Stimulated activated effector memory CD8-positive, alpha-beta T cell treated with anti-CD3 and anti-CD28 coated beads, Interleukin-12 subunit alpha, Interleukin-12 subunit beta, amount 100 ng/mL, for 72 hours (primary cell): ENCODE measurements around the gene LAG3.

Experiments
- ATAC-seq: fragments of 150-1000 bp; cut with Tn5 transposase; 2 replicates; pipeline ENCODE4 v1.10.0; 2021
- DNase-seq, 2 donors: peaks; one replicate each; pipeline ENCODE4 v3.0.0; 2021 to 2022; ENCODE audit warnings: low spot score in 2 of 2
- H3K27ac Mint-ChIP-seq: one replicate; pipeline ENCODE4 v1.8.0; 2022; ENCODE audit warnings: mild to moderate bottlenecking, mixed read lengths
- H3K36me3 Mint-ChIP-seq: one replicate; pipeline ENCODE4 v1.8.0; 2022; ENCODE audit warnings: mild to moderate bottlenecking, mixed read lengths
- H3K4me1 Mint-ChIP-seq: one replicate; pipeline ENCODE4 v1.8.0; 2022; ENCODE audit warnings: mixed read lengths
- H3K4me3 Mint-ChIP-seq: one replicate; pipeline ENCODE4 v1.8.0; 2022; ENCODE audit warnings: mild to moderate bottlenecking, mixed read lengths
- H3K9me3 Mint-ChIP-seq: one replicate; pipeline ENCODE4 v1.8.0; 2022; ENCODE audit warnings: mixed read lengths

The LAG3 gene

GRCh38 chr12:6818222-6818621 lies 45.9 kb downstream of the LAG3 start:
- Mint-ChIP-seq H3K4me1 (peaks cover 17% of the 10 kb centered on the region), H3K36me3 (peaks cover 4% of the 10 kb centered on the region), H3K4me3 (no peak overlapping the region), H3K27ac (no peak overlapping the region), H3K9me3 (no peaks in the 10 kb centered on the region)
- DNase-seq (no peak), ATAC-seq (no peak)

DNA sequence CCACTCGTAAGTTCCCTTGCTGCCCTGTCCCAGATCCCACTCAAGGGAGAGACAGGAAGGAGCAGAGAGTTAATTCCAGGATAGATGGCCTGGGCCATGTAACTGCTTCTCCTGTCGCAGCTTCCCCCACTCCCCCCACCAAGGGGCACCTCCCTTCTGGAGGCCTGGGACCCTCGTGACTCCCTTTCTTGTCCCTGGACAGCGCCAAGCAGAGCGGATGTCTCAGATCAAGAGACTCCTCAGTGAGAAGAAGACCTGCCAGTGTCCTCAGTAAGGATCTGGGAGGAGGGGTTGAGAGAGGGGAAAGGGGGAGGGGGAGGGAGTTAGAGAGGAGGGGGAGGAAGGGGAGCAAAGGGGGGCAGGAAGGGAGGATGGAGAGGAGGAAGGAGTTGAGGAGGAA lies 46.3 kb downstream of the LAG3 start:
- ATAC-seq (no peak), DNase-seq (no peak)
- peaks cover 17% of the 10 kb centered on the region for H3K4me1 Mint-ChIP-seq
- no peak overlapping the region for H3K27ac Mint-ChIP-seq
- H3K4me3 Mint-ChIP-seq = no peak overlapping the region
- no peaks in the 10 kb centered on the region for H3K9me3 Mint-ChIP-seq
- H3K36me3 Mint-ChIP-seq = peaks cover 4% of the 10 kb centered on the region

DNA sequence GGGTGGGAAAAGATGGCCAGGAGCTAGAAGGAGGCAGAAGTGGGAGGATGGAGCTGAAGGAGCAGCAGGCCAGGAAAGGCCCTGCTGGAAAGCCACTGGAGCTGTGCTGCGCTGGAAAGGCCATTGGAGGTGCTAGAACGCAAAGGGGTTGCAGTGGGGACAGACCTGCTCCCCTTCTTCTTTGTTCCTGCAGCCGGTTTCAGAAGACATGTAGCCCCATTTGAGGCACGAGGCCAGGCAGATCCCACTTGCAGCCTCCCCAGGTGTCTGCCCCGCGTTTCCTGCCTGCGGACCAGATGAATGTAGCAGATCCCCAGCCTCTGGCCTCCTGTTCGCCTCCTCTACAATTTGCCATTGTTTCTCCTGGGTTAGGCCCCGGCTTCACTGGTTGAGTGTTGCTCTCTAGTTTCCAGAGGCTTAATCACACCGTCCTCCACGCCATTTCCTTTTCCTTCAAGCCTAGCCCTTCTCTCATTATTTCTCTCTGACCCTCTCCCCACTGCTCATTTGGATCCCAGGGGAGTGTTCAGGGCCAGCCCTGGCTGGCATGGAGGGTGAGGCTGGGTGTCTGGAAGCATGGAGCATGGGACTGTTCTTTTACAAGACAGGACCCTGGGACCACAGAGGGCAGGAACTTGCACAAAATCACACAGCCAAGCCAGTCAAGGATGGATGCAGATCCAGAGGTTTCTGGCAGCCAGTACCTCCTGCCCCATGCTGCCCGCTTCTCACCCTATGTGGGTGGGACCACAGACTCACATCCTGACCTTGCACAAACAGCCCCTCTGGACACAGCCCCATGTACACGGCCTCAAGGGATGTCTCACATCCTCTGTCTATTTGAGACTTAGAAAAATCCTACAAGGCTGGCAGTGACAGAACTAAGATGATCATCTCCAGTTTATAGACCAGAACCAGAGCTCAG lies 47.0 kb downstream of the LAG3 start:
- peaks cover 4% of the 10 kb centered on the region for H3K36me3 Mint-ChIP-seq
- H3K27ac Mint-ChIP-seq = no peak overlapping the region
- no peaks in the 10 kb centered on the region for H3K9me3 Mint-ChIP-seq
- ATAC-seq (no peak), DNase-seq (no peak)
- peaks cover 17% of the 10 kb centered on the region for H3K4me1 Mint-ChIP-seq
- no peak overlapping the region for H3K4me3 Mint-ChIP-seq

DNA sequence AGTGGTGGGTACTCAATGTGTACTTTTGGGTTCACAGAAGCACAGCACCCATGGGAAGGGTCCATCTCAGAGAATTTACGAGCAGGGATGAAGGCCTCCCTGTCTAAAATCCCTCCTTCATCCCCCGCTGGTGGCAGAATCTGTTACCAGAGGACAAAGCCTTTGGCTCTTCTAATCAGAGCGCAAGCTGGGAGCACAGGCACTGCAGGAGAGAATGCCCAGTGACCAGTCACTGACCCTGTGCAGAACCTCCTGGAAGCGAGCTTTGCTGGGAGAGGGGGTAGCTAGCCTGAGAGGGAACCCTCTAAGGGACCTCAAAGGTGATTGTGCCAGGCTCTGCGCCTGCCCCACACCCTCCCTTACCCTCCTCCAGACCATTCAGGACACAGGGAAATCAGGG lies 47.8 kb downstream of the LAG3 start:
- H3K9me3 Mint-ChIP-seq = no peaks in the 10 kb centered on the region
- H3K4me1 Mint-ChIP-seq = peaks cover 22% of the 10 kb centered on the region
- H3K4me3 Mint-ChIP-seq = no peak overlapping the region
- peaks cover 4% of the 10 kb centered on the region for H3K36me3 Mint-ChIP-seq
- no peak for ATAC-seq
- H3K27ac Mint-ChIP-seq = peak overlapping the region; percentile 77
- DNase-seq = no peak

DNA sequence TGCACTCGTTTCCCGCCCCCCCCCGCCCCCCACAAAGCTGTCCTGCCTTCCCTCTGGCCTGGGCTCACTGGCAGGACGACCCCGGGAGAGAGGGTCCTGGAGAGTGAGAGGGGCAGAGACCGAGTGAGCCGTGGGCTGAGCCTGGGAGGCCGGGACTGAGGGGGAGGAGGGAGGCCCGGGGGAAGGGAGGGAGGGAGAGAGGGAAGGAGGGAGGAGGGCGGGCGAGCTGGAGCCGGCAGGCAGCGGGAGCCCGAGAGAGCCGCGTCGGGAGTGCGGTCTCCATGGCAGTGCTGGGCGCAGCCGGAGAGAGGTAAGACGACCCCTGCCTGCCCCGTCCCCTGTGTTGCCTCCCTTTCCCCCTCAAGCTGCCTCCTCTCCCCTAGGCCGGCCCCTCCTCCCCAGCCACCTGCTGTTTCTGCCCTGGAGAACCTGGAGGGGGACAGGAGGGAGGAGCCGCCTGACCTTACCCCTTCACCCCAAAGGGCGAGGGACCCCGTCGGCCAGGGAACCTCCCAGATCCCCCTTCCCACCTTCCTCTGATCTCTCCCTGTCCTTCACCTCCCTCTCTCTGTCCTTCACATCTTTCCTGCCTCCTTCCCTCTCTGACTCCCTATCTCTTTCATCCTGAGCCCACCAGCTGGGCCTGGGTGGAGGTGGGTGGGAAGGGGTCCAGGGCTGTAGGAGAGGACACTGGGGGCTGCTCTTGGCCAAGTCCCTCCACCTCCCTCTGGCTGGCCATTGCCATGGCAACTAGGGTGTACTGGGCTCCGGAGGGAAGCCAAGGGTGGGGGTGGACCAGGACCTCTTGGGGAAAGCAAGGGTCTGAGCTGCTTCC lies 49.5 kb downstream of the LAG3 start, which contains the start of gene GPR162:
GPR162 (plus strand) TSS at position 231 of the 835 bp plus-strand sequence. CDS start 2,078 bp downstream, outside the sequence.
- Mint-ChIP-seq H3K9me3 (no peaks in the 10 kb centered on the region), H3K36me3 (peaks cover 4% of the 10 kb centered on the region), H3K4me1 (peaks cover 33% of the 10 kb centered on the region), H3K4me3 (peak within 1 kb of the TSS; percentile 56), H3K27ac (peak within 1 kb of the TSS; percentile 77)
- DNase-seq = no peak
- no peak for ATAC-seq

DNA sequence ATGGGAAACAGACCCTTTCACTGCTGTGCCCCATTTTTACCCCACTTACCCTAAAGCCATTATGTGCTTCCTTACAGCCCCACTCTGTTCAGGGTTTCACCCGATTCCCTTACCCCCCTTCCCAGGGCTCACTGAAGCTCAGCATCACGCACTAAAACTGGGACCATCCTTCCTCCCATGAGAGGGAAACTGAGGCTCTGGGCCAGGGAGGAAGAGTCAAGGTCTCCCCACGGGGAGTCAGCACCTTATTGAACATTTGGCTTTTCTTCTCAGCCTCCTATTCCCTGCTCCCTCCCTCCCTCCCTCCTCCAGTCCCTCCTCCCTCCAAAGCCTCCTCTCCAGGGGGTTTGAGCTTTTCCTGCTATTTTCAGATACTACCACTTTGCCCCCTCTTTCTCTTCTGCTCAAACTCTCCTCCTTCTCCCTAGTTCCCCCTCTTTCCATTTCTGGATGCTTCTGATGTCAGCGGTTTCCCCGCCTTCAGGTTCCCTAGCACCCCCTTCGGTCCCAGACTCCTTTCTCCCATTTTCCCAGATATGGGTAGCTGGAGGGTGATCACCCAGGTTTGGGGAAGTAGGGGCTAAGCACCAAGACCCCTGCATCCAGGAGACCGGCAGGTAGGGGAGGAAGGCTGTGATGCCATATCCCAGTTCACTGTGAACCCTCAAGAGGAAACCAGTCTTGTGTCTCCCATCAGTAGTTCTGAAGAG lies 50.3 kb downstream of the LAG3 start:
- Mint-ChIP-seq H3K36me3 (peaks cover 4% of the 10 kb centered on the region), H3K4me3 (peak overlapping the region; percentile 56), H3K27ac (peak overlapping the region; percentile 53), H3K9me3 (no peaks in the 10 kb centered on the region), H3K4me1 (peaks cover 40% of the 10 kb centered on the region)
- DNase-seq (no peak), ATAC-seq (no peak)

DNA sequence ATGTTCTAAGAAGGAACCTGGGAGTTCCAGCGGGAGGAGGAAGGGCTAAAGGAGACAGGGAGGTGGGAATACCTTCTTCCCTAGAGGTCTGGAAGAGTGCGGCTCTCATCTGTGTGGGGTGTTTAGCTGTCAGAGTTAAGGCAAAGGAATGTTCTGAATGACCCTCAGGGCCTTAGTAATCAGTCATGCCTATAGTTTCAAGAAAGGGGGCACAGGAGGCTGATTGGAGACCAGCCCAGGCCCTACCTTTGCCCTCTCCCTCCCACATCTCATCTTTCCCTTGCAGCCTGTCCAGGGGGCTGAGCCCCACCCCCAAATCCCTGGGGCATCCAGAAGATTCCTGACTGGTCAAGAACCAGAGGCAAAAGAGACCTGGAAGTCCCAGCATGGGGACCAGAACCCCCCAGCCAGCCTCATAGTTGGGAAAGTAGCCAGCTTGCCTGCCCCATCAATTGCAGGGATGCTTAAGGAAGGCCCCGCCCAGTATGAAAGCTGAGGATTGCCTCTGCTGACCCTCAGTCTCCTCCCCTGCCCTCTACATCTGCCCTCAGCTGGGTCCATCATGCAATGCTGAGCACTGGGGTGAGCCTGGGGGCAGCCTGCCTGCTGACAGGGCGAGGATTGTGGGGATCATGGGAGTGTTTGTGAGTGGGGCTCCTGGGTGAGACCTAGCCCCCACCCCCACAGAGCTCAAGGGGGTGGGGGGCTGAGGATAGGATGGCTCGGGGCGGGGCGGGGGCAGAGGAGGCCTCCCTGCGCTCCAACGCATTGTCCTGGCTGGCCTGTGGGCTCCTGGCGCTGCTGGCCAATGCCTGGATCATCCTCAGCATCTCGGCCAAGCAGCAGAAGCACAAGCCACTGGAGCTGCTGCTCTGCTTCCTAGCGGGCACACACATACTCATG lies 51.1 kb downstream of the LAG3 start:
- H3K9me3 Mint-ChIP-seq = no peaks in the 10 kb centered on the region
- H3K4me1 Mint-ChIP-seq = peaks cover 48% of the 10 kb centered on the region
- H3K4me3 Mint-ChIP-seq = no peak overlapping the region
- ATAC-seq (no peak), DNase-seq (no peak)
- H3K36me3 Mint-ChIP-seq = peaks cover 4% of the 10 kb centered on the region
- no peak overlapping the region for H3K27ac Mint-ChIP-seq

GRCh38 chr12:6824085-6824775 lies 51.9 kb downstream of the LAG3 start:
- no peak for ATAC-seq

DNA sequence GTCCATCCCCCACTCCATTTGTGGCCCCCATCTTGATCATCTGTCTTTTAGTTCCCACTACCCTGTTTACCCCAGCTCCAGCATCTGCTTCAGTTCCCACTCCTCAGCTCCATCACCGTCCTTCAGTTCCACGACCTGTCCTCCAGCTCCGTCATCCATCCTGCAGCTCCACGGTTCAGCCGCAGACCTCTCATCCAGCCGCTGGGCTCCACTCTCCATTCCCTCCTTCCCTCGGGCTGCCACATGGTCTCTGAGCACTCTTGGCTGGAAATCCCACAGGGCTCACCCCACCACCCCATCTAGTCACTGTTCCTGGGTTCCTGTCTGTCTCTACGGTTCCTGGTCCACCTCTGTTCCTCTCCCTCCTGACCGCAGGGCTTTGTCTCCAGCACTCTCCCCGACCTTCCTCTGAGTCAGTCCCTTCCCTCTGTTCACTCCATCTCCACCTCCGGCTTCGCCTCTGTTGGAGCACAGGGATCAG lies 52.6 kb downstream of the LAG3 start:
- Mint-ChIP-seq H3K27ac (no peak overlapping the region), H3K4me3 (no peak overlapping the region), H3K9me3 (no peaks in the 10 kb centered on the region), H3K36me3 (peaks cover 9% of the 10 kb centered on the region), H3K4me1 (peaks cover 60% of the 10 kb centered on the region)
- no peak for DNase-seq
- no peak for ATAC-seq

More at GRCh38 chr12:6824085-6824775, 51.9 kb downstream of the LAG3 start:
- Mint-ChIP-seq H3K4me1 (peaks cover 55% of the 10 kb centered on the region), H3K9me3 (no peaks in the 10 kb centered on the region), H3K27ac (no peak overlapping the region), H3K36me3 (peaks cover 7% of the 10 kb centered on the region), H3K4me3 (no peak overlapping the region)
- no peak for DNase-seq

DNA sequence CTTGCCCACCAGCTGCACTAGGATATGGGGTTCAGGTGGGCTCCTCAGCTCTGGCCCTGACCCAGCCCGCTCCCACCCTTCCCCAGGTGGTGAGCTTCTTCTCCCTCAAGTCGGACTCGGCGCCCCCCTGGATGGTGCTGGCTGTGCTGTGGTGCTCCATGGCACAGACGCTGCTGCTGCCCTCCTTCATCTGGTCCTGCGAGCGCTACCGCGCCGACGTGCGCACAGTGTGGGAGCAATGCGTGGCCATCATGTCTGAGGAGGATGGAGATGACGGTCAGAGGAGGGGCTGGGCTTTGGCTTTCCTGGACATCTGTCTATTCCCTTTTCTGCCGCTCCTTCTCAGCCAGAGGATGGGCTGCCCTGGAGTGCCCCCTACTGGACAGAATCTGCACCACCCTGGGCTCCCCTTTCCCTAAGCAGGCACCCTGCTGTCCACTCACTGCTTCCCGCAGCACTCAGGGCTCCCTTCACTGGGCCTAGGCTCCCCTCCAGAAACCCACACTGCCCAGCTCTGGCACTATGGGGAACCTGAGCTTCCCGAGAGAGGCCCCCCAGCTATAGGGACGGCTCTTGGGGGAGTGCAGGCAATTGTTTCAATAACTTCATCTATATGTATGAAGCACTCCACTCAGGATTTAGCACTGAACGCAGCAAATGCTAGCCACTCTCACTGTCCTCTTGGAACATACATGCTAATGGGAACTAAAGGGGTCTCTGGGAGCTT lies 53.2 kb downstream of the LAG3 start:
- Mint-ChIP-seq H3K27ac (no peak overlapping the region), H3K9me3 (no peaks in the 10 kb centered on the region), H3K4me3 (peak overlapping the region; percentile 19), H3K36me3 (peaks cover 9% of the 10 kb centered on the region), H3K4me1 (peaks cover 60% of the 10 kb centered on the region)
- DNase-seq (peak; percentile 84 to 94), ATAC-seq (peak; percentile 76)

GRCh38 chr12:6826125-6826733 lies 53.9 kb downstream of the LAG3 start:
- Mint-ChIP-seq H3K4me1 (peaks cover 54% of the 10 kb centered on the region), H3K27ac (no peak overlapping the region), H3K4me3 (no peak overlapping the region), H3K9me3 (no peaks in the 10 kb centered on the region), H3K36me3 (peaks cover 9% of the 10 kb centered on the region)
- ATAC-seq (no peak), DNase-seq (no peak)

- H3K9me3 Mint-ChIP-seq = no peaks in the 10 kb centered on the region
- ATAC-seq (no peak), DNase-seq (no peak)
- H3K36me3 Mint-ChIP-seq = peaks cover 9% of the 10 kb centered on the region
- H3K27ac Mint-ChIP-seq = peak overlapping the region; percentile 9
- peak overlapping the region; percentile 91 for H3K4me3 Mint-ChIP-seq
- peaks cover 48% of the 10 kb centered on the region for H3K4me1 Mint-ChIP-seq
Observed at GRCh38 chr12:6826734-6827436, 54.6 kb downstream of the LAG3 start.
